Measurements from ENCODE around the gene GLCCI1.
A peak's percentile ranks its signal among the peaks of the same experiment; 100 is the strongest.
"Not testable (repeated sequence)": the region's sequence is repeated elsewhere in the genome, so short reads cannot be mapped to it uniquely, and the experiment has no call there.

GLCCI1 gene

GRCh38 chr7:7989616-7990440 lies 21.2 kb downstream of the GLCCI1 start:
- no peak for DNase-seq (ENCODE audit: low read depth)

GRCh38 chr7:7990441-7990761 lies 21.8 kb downstream of the GLCCI1 start:
- no peak for DNase-seq (ENCODE audit: low read depth)

GRCh38 chr7:7992506-7992905 lies 23.9 kb downstream of the GLCCI1 start:
- DNase-seq (ENCODE audit: low read depth) = no peak

- DNase-seq (ENCODE audit: low read depth) = not testable (repeated sequence)
These were observed 26.8 kb downstream of the GLCCI1 start for GRCh38 chr7:7995348-7995747.

- DNase-seq (ENCODE audit: low read depth) = peak; percentile 13
These were observed 28.0 kb downstream of the GLCCI1 start for GRCh38 chr7:7996568-7996967.

- DNase-seq (ENCODE audit: low read depth) = no peak
These were observed 31.8 kb downstream of the GLCCI1 start for GRCh38 chr7:8000315-8000941.

GRCh38 chr7:8003077-8003476 lies 34.5 kb downstream of the GLCCI1 start:
- no peak for DNase-seq (ENCODE audit: low read depth)

- no peak for DNase-seq (ENCODE audit: low read depth)
These were observed 36.7 kb downstream of the GLCCI1 start for GRCh38 chr7:8005279-8005678.

- no peak for DNase-seq (ENCODE audit: low read depth)
These were observed 45.8 kb downstream of the GLCCI1 start for GRCh38 chr7:8014399-8014798.

GRCh38 chr7:8015100-8015745 lies 46.6 kb downstream of the GLCCI1 start:
- no peak for DNase-seq (ENCODE audit: low read depth)

GRCh38 chr7:8015746-8016120 lies 47.1 kb downstream of the GLCCI1 start:
- no peak for DNase-seq (ENCODE audit: low read depth)

GRCh38 chr7:8017423-8017822 lies 48.8 kb downstream of the GLCCI1 start:
- DNase-seq (ENCODE audit: low read depth) = no peak

GRCh38 chr7:8018961-8019360 lies 50.4 kb downstream of the GLCCI1 start:
- no peak for DNase-seq (ENCODE audit: low read depth)

- no peak for DNase-seq (ENCODE audit: low read depth)
These were observed 54.0 kb downstream of the GLCCI1 start for GRCh38 chr7:8022628-8023027.

- no peak for DNase-seq (ENCODE audit: low read depth)
These were observed 66.6 kb downstream of the GLCCI1 start for GRCh38 chr7:8035192-8035591.

- DNase-seq (ENCODE audit: low read depth) = no peak
These were observed 67.3 kb downstream of the GLCCI1 start for GRCh38 chr7:8035647-8036518.

GRCh38 chr7:8037151-8037550 lies 68.6 kb downstream of the GLCCI1 start:
- no peak for DNase-seq (ENCODE audit: low read depth)

GRCh38 chr7:8040768-8041369 lies 72.3 kb downstream of the GLCCI1 start:
- DNase-seq (ENCODE audit: low read depth) = no peak

GRCh38 chr7:8042796-8043535 lies 74.4 kb downstream of the GLCCI1 start:
- peak; percentile 28 for DNase-seq (ENCODE audit: low read depth)

GRCh38 chr7:8044761-8045430 lies 76.3 kb downstream of the GLCCI1 start:
- DNase-seq (ENCODE audit: low read depth) = no peak

GRCh38 chr7:8048067-8048466 lies 79.5 kb downstream of the GLCCI1 start:
- not testable (repeated sequence) for DNase-seq (ENCODE audit: low read depth)

Data from stromal cell of bone marrow (primary cell).